CD4-positive, alpha-beta T cell treated with Interleukin-21 for 1 hour (primary cell): ENCODE measurements around the gene PRKN.

Source experiments
- DNase-seq: peaks from one replicate; pipeline ENCODE4 v3.0.0-alpha.2; 2020

The PRKN gene

DNA sequence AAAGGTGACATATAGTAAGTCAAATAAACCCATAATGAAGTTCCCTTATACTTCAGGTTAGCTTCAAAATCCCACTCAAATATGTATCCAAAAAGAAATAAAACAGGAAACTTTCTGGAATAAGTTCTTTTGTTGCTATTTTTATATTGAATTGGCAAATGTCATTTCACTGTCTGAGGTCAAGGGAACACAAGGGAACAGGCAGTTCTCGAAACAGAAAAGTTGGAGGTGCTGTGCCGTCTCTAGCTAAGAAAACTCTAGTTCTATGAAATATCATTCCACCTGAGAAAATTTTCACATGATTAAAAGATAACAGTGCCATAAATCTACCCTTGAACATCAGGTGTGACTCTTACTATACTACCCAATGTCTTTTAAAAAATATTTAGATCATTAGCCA, 358.5 kb downstream of the PRKN start:
- DNase-seq = no peak

DNA sequence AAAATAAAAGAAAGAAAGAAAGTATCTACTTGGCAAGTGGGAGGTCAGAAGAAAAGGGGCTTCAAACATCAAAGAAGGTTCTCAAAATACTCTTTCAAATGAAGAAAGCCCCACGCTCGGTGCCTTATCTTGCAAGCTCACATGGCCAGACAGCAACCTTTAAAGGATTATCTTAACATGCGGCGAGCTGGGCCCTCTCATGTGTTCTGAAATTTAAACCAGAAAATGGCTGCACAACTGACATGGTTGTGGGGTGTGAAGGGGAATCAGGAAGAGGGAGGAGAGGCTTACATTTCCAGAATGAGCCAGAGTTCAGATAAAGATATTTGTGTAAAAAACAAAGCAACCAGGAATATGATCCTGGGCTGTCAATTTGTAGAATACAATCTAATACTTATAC, 363.1 kb downstream of the PRKN start:
- DNase-seq = no peak

DNA sequence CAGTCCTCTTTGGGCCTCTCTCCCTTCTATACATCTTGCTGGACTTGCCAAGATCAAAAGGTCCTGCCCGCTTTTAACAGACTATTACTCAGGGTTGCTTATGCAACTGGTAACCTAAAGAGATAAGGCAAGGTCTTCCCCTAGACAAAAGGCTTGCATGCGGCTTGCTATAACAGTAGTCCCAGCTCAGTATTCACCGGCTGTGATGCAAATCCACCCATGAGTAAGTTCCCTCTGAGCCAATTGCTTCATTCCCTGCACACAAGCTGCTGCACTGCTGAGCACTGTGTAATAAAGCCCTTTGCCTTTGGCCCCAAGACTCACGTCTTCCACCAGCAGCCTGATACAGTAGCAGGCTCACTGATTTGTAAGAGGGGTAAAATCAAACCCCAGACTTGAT, 363.8 kb downstream of the PRKN start:
- DNase-seq = no peak

- no peak for DNase-seq
Measured at GRCh38 chr6:162360901-162361567, 366.5 kb downstream of the PRKN start.

- no peak for DNase-seq
Measured at GRCh38 chr6:162358625-162359024, 368.9 kb downstream of the PRKN start.

- DNase-seq = no peak
Measured at GRCh38 chr6:162345051-162345511, 382.5 kb downstream of the PRKN start.

GRCh38 chr6:162344646-162345010, 382.9 kb downstream of the PRKN start:
- no peak for DNase-seq

- DNase-seq = no peak
Measured at GRCh38 chr6:162343936-162344645, 383.5 kb downstream of the PRKN start.

GRCh38 chr6:162343198-162343935, 384.2 kb downstream of the PRKN start:
- DNase-seq = no peak

GRCh38 chr6:162337412-162337811, 390.2 kb downstream of the PRKN start:
- no peak for DNase-seq

DNA sequence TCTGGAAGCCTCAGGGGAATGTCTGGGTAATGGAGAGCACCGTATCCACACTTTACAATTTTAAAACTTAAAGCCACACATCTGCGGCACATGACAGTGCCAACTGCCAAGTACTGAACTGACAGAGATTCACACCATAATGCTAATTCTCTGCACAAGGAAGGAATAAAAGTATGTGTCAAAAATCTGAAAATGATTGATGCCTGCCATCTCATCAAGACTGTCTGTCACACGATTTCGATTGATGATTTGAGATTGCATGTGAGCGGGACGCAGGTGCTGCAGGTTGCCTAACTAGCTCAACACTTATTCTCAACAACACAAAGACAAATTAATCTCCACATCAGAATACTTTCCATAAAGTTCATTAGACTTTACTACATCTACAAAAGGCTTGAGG, 391.2 kb downstream of the PRKN start:
- no peak for DNase-seq

- DNase-seq = no peak
Measured at GRCh38 chr6:162332365-162332764, 395.2 kb downstream of the PRKN start.

DNA sequence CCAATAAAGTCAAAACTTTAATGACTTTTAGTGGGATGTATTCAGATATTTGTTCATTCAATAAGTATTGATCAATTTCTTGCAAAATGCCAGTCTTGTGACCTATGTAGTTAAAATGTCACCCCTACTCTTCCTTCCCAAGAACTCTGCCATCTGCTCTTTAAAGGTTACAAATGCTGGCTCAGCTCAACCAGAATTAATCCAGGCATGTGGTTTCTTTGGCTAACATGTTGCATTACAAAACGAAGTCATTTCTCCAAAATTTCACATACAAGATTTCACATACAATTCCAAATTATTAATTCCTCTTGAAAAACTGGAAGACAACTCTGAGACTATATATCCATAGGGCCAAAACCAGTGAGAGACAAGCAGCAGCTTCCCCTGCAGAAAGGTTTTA, 395.7 kb downstream of the PRKN start:
- no peak for DNase-seq

DNA sequence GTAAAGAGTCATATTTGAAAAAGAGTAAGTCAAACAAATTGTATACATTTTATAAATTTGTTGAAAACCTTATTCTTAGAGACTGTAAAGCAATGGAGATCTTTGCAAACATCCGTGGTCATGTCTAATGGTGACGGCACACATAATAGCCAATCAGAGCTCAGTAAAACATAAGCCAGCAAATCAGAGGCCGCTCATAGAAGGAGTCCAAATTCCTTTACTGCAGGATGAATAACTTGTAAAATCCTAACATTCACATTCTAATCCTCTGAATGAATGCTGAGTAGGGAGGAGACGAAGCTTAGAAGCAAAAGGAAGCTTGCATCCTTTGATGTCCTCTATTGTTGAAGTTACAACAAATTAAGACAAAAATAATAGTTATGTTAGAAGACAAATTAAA, 401.7 kb downstream of the PRKN start:
- DNase-seq = no peak

- no peak for DNase-seq
Measured at GRCh38 chr6:162325051-162325450, 402.5 kb downstream of the PRKN start.

DNA sequence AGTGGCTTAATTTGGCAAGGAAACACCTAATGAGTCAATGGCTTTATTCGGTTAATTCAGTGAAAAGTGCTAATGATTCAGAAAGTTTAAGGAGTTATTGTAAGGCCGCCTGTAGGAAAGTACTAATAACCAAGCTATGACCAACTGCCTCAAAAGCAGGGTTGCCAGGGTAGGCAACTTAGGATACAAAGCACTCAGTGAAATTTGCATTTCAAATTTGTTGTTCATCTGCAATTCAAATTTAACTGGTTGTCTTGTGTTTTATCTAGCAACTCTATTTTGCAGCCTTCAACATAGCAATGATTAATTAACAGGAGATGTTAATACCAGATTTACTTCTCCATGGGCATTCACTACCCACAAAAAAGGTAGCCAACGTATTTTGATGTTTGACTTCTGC, 412.3 kb downstream of the PRKN start:
- no peak for DNase-seq

- DNase-seq = no peak
Measured at GRCh38 chr6:162313922-162314660, 413.5 kb downstream of the PRKN start.

- no peak for DNase-seq
Measured at GRCh38 chr6:162307865-162308264, 419.7 kb downstream of the PRKN start.

- DNase-seq = no peak
Measured at GRCh38 chr6:162306616-162307015, 420.9 kb downstream of the PRKN start.

DNA sequence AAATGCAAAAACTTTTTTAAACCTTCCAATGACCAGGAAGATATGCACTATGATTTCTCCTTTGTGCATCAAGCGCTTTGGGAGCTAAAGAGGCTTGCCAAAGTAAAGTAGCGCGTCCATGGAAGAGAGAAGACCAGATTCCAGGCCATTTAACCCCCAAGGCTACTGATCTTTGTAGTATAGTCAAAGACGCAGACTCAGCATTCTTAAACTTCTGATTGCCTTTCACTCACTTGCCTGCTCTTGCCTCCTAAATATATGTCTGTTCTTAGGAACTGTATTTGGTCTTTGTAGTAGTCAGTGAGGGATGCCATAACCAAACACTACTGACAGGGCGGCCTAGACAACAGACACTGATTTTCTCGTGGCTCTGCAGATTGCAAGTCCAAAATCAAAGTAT, 426.4 kb downstream of the PRKN start:
- DNase-seq = no peak

DNA sequence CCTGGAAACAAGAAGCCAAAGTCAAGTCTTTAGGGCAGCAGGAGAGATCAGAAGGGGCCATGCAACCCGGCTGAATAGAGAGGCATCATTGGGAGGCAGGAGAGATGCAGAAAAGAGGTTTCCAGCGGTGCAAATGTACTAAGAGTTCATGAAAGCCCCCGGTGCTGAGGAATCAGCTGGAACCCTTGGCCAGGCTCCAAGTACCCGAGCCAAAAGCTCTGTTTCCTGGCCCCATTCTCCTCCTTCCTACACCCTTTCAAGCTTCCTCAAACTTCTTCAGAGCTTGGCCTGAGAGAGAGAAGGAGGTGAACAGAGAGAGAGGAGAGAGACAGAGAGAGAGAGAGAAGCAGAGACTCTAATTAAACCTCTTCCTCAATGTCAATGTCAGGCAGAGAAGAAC, 433.5 kb downstream of the PRKN start:
- DNase-seq = no peak

- no peak for DNase-seq
Measured at GRCh38 chr6:162292915-162293314, 434.7 kb downstream of the PRKN start.

- DNase-seq = no peak
Measured at GRCh38 chr6:162290846-162291465, 436.6 kb downstream of the PRKN start.
